B cell (primary cell): ENCODE measurements around the gene HDAC9. TPM values are rescaled to one million over a fixed set of nuclear protein-coding genes. Genes with fewer than 3 reads are reported as not detected.
"Not testable (repeated sequence)": the region's sequence is repeated elsewhere in the genome, so short reads cannot be mapped to it uniquely, and the experiment has no call there.

Source experiments
- ATAC-seq: fragments of 200-7000 bp; cut with Tn5 transposase; one replicate; pipeline ENCODE4 v1.10.0; 2021; ENCODE audit warnings: low read depth, mild to moderate bottlenecking, moderate number of reproducible peaks, moderate library complexity
- CTCF ChIA-PET: fragments of 350-600 bp; sonication (Branson Sonifier 250); formaldehyde crosslinking; loops from one replicate; lab custom pipeline; 2021; ENCODE audit warnings: antibody characterized with exemption, inconsistent platforms; lab: Charles Lee
- POLR2A ChIA-PET: fragments of 350-600 bp; sonication (Branson Sonifier 250); formaldehyde crosslinking; loops from one replicate; lab custom pipeline; 2021; ENCODE audit warnings: antibody characterized with exemption; lab: Charles Lee
- DNase-seq: peaks from one replicate; pipeline ENCODE4 v3.0.0; 2013
- H2AFZ ChIP-seq: 2 replicates; pipeline ENCODE4 v1.6.1; 2012; ENCODE audit warnings: mild to moderate bottlenecking, low read depth, low read length; ENCODE audit not compliant: insufficient read depth, poor library complexity, severe bottlenecking
- H3K27ac ChIP-seq, 2 donors: 1 replicate in 1 of 2; 2 replicates in 1 of 2; pipeline ENCODE4 v1.5.1; 2012 to 2013; ENCODE audit warnings: low read length in 2 of 2, mild to moderate bottlenecking in 2 of 2, moderate library complexity in 1 of 2
- H3K27me3 ChIP-seq, 4 experiments: fragments of 200-600 bp in 1 of 4; sonication (generic) in 1 of 4; replicated peaks in 1 of 4; 1 replicate in 2 of 4; 2 replicates in 2 of 4; pipeline versions ENCODE4 v1.6.1 to v1.7.0; 2013 to 2016; ENCODE audit warnings: low read length in 3 of 4, mild to moderate bottlenecking in 2 of 4, mixed read lengths in 1 of 4, moderate library complexity in 1 of 4; ENCODE audit not compliant: insufficient read depth in 4 of 4, control insufficient read depth in 3 of 4; ENCODE audit errors: control extremely low read depth in 1 of 4
- H3K36me3 ChIP-seq, 2 experiments: replicated peaks in 1 of 2; 1 replicate in 1 of 2; 2 replicates in 1 of 2; pipeline versions ENCODE4 v1.6.1 to v1.7.1; 2013; ENCODE audit warnings: low read length in 1 of 2; ENCODE audit not compliant: insufficient read depth in 2 of 2, control insufficient read depth in 1 of 2; ENCODE audit errors: control extremely low read depth in 1 of 2, extremely low read depth in 1 of 2
- H3K4me1 ChIP-seq, 2 donors: fragments of 200-600 bp in 1 of 2; sonication (generic) in 1 of 2; 1 replicate in 1 of 2; 2 replicates in 1 of 2; pipeline versions ENCODE4 v1.5.1 to v1.6.1; 2013 to 2017; ENCODE audit warnings: low read length in 2 of 2; ENCODE audit not compliant: control insufficient read depth in 2 of 2, insufficient read depth in 2 of 2
- H3K4me2 ChIP-seq: replicated peaks from 2 replicates; pipeline ENCODE3; 2012; ENCODE audit warnings: mild to moderate bottlenecking, low read depth, low read length; ENCODE audit not compliant: poor library complexity, severe bottlenecking
- H3K4me3 ChIP-seq, 5 experiments: fragments of 200-600 bp in 1 of 5; sonication (generic) in 1 of 5; 1 replicate in 3 of 5; 2 replicates in 2 of 5; pipeline versions ENCODE4 v1.5.1 to v1.7.0; 2011 to 2016; ENCODE audit warnings: low read length in 4 of 5, mild to moderate bottlenecking in 4 of 5, low read depth in 2 of 5, control low read depth in 1 of 5, moderate library complexity in 1 of 5; ENCODE audit not compliant: insufficient read depth in 1 of 5; ENCODE audit errors: control extremely low read depth in 1 of 5, extremely low read depth in 1 of 5
- H3K79me2 ChIP-seq: fragments of 200-600 bp; sonication (generic); one replicate; pipeline ENCODE4 v1.6.0; 2016; ENCODE audit warnings: low read length; ENCODE audit not compliant: control insufficient read depth, insufficient read depth
- H3K9ac ChIP-seq: fragments of 200-600 bp; sonication (generic); 2 replicates; pipeline ENCODE4 v1.6.1; 2017; ENCODE audit warnings: mild to moderate bottlenecking, low read length, moderate library complexity
- H3K9me3 ChIP-seq, 3 donors: one replicate each; pipeline versions ENCODE4 v1.6.1 to v1.7.1; 2013; ENCODE audit warnings: low read length in 2 of 3; ENCODE audit not compliant: control insufficient read depth in 2 of 3, insufficient read depth in 1 of 3; ENCODE audit errors: control extremely low read depth in 1 of 3
- H4K20me1 ChIP-seq: 2 replicates; pipeline ENCODE4 v1.6.0; 2012; ENCODE audit warnings: mild to moderate bottlenecking, low read length; ENCODE audit not compliant: insufficient read depth, control insufficient read depth, poor library complexity, severe bottlenecking
- H3K27ac Mint-ChIP-seq: one replicate; pipeline ENCODE4 v1.8.0; 2021; ENCODE audit warnings: mixed read lengths
- H3K27me3 Mint-ChIP-seq: one replicate; pipeline ENCODE4 v1.8.0; 2021; ENCODE audit warnings: mixed read lengths
- H3K4me1 Mint-ChIP-seq: one replicate; pipeline ENCODE4 v1.8.0; 2021; ENCODE audit warnings: mixed read lengths
- H3K4me3 Mint-ChIP-seq: one replicate; pipeline ENCODE4 v1.8.0; 2021; ENCODE audit warnings: mixed read lengths
- H3K9me3 Mint-ChIP-seq: one replicate; pipeline ENCODE4 v1.8.0; 2022; ENCODE audit warnings: mixed read lengths; ENCODE audit not compliant: insufficient read depth
- EZH2 ChIP-seq: IDR thresholded peaks from 2 replicates; pipeline ENCODE4 v1.6.1; 2012; ENCODE audit warnings: borderline replicate concordance, low read depth, mild to moderate bottlenecking, moderate library complexity, low read length; ENCODE audit not compliant: insufficient read depth, poor library complexity, severe bottlenecking
- WGBS: methylation state at CpG from one replicate; pipeline ENCODE4 v1.1.5; 2013; ENCODE audit warnings: missing lambda C conversion rate; ENCODE audit not compliant: insufficient coverage; 5-methylcytosine and 5-hydroxymethylcytosine counted together
- intact Hi-C: fragments of 100-400 bp; cut with micrococcal nuclease; formaldehyde crosslinking; loops from one replicate; pipeline ENCODE4 v1.10.0; 2022
- polyA plus RNA-seq: library from polyadenylated mRNA; depleted of rRNA; stranded (reverse); fragments of >200 nt; gene quantifications from 2 replicates; pipeline ENCODE4 v1.2.3, GENCODE V29; 2012
- total RNA-seq, 2 donors: library from RNA; stranded (reverse); fragments of 120-200 nt in 1 of 2; gene quantifications; 1 replicate in 1 of 2; 2 replicates in 1 of 2; pipeline versions ENCODE4 v1.2.3 to v1.2.4, GENCODE V29; 2013 to 2022
- TF ChIP-seq, protein P1 (sequence below): fragments of 200-600 bp; IDR thresholded peaks from one replicate; pipeline ENCODE4 v1.8.0; 2022; ENCODE audit warnings: antibody characterized with exemption, mild to moderate bottlenecking

The HDAC9 gene
- total and polyA plus RNA-seq, 2 donors (not counting 1 experiment from before 2014, with no cell fraction given), result 49.1 to 64.8 TPM

DNA sequence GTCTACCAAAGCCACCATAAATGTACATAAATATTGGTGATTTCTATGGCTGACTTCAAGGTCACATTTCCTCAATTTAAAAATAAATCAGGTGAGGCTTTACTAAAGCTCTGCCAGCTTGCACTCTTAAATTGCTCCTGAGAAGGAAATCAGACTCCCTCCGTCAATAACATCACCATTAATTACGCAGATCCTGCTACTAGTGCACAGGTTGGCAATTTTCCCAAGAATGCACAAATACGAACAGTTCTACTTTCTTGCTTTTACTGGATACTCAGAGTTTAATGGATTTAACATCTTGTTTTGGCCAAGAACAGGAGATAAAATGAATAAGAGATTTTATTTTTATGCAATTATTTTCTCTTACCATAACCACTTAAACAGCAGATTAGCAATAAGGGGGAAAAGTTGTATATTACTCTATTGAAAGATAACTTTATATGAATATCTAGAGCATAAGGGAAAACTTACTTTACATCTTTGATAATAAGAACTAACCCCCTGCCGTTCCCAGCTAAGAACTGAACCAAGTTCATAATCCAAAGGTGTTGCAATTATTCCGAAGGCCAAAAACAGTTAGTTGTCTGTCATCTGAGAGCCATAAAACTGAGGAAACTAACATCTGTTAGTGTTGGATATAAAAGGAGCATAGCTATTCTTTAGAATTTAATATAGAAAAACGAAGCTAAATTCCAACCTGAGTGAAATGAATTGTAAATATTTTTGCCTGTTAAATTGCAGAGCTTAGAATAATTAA lies 481.3 kb downstream of the HDAC9 start:
- H3K9ac ChIP-seq, result no peak overlapping the region
- CTCF ChIA-PET, result no interaction called here
- ATAC-seq, result no peak
- WGBS, result 100% methylated on average over 2 of the region's 6 CpGs
- Mint-ChIP-seq H3K4me1 (no peaks in the 10 kb centered on the region), H3K27ac (no peak overlapping the region), H3K4me3 (no peak overlapping the region), H3K9me3 (no peaks in the 10 kb centered on the region), H3K27me3 (no peaks in the 10 kb centered on the region)
- POLR2A ChIA-PET, result no interaction called here
- H3K79me2 ChIP-seq, result no peaks in the 10 kb centered on the region
- no peak overlapping the region for H3K4me3 ChIP-seq
- no peak overlapping the region for H2AFZ ChIP-seq
- no peaks in the 10 kb centered on the region for H3K4me1 ChIP-seq
- no peak overlapping the region for H3K4me2 ChIP-seq
- H3K9me3 ChIP-seq, result no peaks in the 10 kb centered on the region
- H3K27ac ChIP-seq, result no peak overlapping the region
- no peaks in the 10 kb centered on the region for H3K27me3 ChIP-seq
- H4K20me1 ChIP-seq, result no peaks in the 10 kb centered on the region
- intact Hi-C loops, result no loop called here
- no peak for DNase-seq
- TF ChIP-seq, protein P1, sequence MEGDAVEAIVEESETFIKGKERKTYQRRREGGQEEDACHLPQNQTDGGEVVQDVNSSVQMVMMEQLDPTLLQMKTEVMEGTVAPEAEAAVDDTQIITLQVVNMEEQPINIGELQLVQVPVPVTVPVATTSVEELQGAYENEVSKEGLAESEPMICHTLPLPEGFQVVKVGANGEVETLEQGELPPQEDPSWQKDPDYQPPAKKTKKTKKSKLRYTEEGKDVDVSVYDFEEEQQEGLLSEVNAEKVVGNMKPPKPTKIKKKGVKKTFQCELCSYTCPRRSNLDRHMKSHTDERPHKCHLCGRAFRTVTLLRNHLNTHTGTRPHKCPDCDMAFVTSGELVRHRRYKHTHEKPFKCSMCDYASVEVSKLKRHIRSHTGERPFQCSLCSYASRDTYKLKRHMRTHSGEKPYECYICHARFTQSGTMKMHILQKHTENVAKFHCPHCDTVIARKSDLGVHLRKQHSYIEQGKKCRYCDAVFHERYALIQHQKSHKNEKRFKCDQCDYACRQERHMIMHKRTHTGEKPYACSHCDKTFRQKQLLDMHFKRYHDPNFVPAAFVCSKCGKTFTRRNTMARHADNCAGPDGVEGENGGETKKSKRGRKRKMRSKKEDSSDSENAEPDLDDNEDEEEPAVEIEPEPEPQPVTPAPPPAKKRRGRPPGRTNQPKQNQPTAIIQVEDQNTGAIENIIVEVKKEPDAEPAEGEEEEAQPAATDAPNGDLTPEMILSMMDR, result no peak
- peaks cover 0 to 2% of the 10 kb centered on the region in 2 experiments for H3K36me3 ChIP-seq

DNA sequence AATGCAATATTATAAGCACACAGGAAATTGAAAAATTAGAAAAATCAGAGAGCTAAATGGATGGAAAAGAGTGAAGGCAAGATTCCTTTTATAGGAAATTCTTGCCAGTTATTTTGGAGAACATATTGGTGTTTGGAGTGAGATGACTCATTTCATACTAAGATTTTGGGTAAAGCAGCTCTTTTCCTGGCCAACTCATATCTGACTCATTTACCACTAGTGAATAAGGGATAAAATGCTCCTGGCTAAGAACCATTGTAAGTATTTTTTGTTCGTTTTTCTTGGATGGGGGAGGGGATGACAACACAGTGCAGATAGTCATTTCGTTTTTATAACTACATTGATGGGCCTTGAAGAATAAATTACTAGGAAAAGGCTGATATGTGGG lies 482.6 kb downstream of the HDAC9 start:
- TF ChIP-seq EZH2, result no peak
- TF ChIP-seq, protein P1, result no peak
- no peak overlapping the region for H3K4me3 ChIP-seq
- no peak overlapping the region for H3K27ac ChIP-seq
- no peaks in the 10 kb centered on the region for H3K79me2 ChIP-seq
- Mint-ChIP-seq H3K9me3 (peaks cover 3% of the 10 kb centered on the region), H3K27ac (no peak overlapping the region), H3K27me3 (no peaks in the 10 kb centered on the region), H3K4me3 (no peak overlapping the region), H3K4me1 (no peaks in the 10 kb centered on the region)
- DNase-seq (no peak), ATAC-seq (no peak)
- no peak overlapping the region for H3K9ac ChIP-seq
- peaks cover 0 to 1% (median 0%) of the 10 kb centered on the region in 3 donors for H3K9me3 ChIP-seq
- H2AFZ ChIP-seq, result no peak overlapping the region
- no peaks in the 10 kb centered on the region for H3K4me1 ChIP-seq
- no CpG with 5 or more reads among the region's 2 CpGs for WGBS
- H3K4me2 ChIP-seq, result no peak overlapping the region
- H3K36me3 ChIP-seq, result peaks cover 0 to 4% of the 10 kb centered on the region in 2 experiments
- ChIA-PET POLR2A (no interaction called here), CTCF (no interaction called here)
- intact Hi-C loops, result no loop called here
- H3K27me3 ChIP-seq, result no peaks in the 10 kb centered on the region
- H4K20me1 ChIP-seq, result no peaks in the 10 kb centered on the region

DNA sequence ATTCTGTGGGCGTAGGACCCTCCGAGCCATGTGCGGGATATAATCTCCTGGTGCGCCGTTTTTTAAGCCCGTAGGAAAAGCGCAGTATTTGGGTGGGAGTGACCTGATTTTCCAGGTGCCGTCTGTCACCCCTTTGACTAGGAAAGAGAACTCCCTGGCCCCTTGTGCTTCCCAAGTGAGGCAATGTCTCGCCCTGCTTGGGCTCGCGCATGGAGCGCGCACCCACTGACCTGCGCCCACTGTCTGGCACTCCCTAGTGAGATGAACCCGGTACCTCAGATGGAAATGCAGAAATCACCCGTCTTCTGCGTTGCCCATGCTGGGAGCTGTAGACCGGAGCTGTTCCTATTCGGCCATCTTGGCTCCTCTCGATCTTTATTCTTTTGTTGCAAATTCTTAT lies 495.2 kb downstream of the HDAC9 start:
- H3K4me3 Mint-ChIP-seq, POLR2A ChIA-PET, H3K4me1 ChIP-seq, H3K4me2 ChIP-seq, H3K4me1 Mint-ChIP-seq, H3K79me2 ChIP-seq, H3K36me3 ChIP-seq, H3K27ac Mint-ChIP-seq, H3K27ac ChIP-seq, DNase-seq, H4K20me1 ChIP-seq, intact Hi-C loops, ATAC-seq, H3K27me3 Mint-ChIP-seq, CTCF ChIA-PET, H3K9ac ChIP-seq, H3K9me3 Mint-ChIP-seq, H3K4me3 ChIP-seq, H3K27me3 ChIP-seq, H2AFZ ChIP-seq, H3K9me3 ChIP-seq: not testable (repeated sequence)
- WGBS, result 95% methylated on average over 17 of the region's 20 CpGs
